HepG2 (cell line): ENCODE measurements around the gene RBM8A. TPM values are rescaled to one million over a fixed set of nuclear protein-coding genes. Genes with fewer than 3 reads are reported as not detected.
A peak's percentile ranks its signal among the peaks of the same experiment; 100 is the strongest.

Experiments
- AHDC1 ChIP-seq: sonication (generic); formaldehyde crosslinking; IDR thresholded peaks from 2 replicates; pipeline ENCODE4 v1.5.1; 2020; ENCODE audit warnings: mild to moderate bottlenecking, missing genetic modification reagents, borderline replicate concordance
- BHLHE40 ChIP-seq: IDR thresholded peaks from 2 replicates; pipeline ENCODE4 v1.6.1; 2011; ENCODE audit warnings: low read length, improper control_type of control experiment
- CCAR2 ChIP-seq: fragments of 200-400 bp; formaldehyde crosslinking; optimal IDR thresholded peaks from 2 replicates; pipeline ENCODE3; 2018; ENCODE audit warnings: low read depth, mild to moderate bottlenecking, low read length, moderate library complexity
- CHD4 ChIP-seq: fragments of 200-600 bp; sonication (generic); IDR thresholded peaks from 2 replicates; pipeline ENCODE4 v1.7.0; 2017; ENCODE audit warnings: mild to moderate bottlenecking, low read length, borderline replicate concordance
- DRAP1 ChIP-seq: IDR thresholded peaks from 2 replicates; pipeline ENCODE4 v1.6.1; 2016; ENCODE audit warnings: missing genetic modification reagents, missing compliant biosample characterization
- EED ChIP-seq: sonication (generic); formaldehyde crosslinking; IDR thresholded peaks from 2 replicates; pipeline ENCODE4 v1.5.0; 2020; ENCODE audit warnings: mild to moderate bottlenecking, missing genetic modification reagents
- FOXK1 ChIP-seq: sonication (generic); formaldehyde crosslinking; IDR thresholded peaks from 2 replicates; pipeline ENCODE4 v1.4.0; 2020; ENCODE audit warnings: low read depth, missing genetic modification reagents, borderline replicate concordance
- HCFC1 ChIP-seq: fragments of 150-350 bp; IDR thresholded peaks from 2 replicates; pipeline ENCODE4 v1.6.1; 2014; ENCODE audit warnings: low read depth, low read length
- MTA1 ChIP-seq: sonication (generic); formaldehyde crosslinking; IDR thresholded peaks from 2 replicates; pipeline ENCODE4 v1.4.0; 2020; ENCODE audit warnings: missing genetic modification reagents, mild to moderate bottlenecking, borderline replicate concordance
- NONO ChIP-seq, 2 experiments: fragments of 450-650 bp in 1 of 2; sonication (generic) in 1 of 2; formaldehyde crosslinking in 1 of 2; IDR thresholded peaks in 1 of 2; conservative IDR thresholded peaks in 1 of 2; 2 replicates each; pipeline versions ENCODE4 v1.6.1 to v1.8.0; 2017 to 2022; ENCODE audit warnings: mild to moderate bottlenecking in 1 of 2, missing genetic modification reagents in 1 of 2, moderate library complexity in 1 of 2
- RARA ChIP-seq: IDR thresholded peaks from 2 replicates; pipeline ENCODE4 v1.6.1; 2016; ENCODE audit warnings: missing genetic modification reagents, missing compliant biosample characterization
- YEATS2 ChIP-seq: sonication (generic); formaldehyde crosslinking; IDR thresholded peaks from 2 replicates; pipeline ENCODE4 v1.4.0; 2020; ENCODE audit warnings: missing genetic modification reagents, borderline replicate concordance
- ZBTB4 ChIP-seq: sonication (generic); formaldehyde crosslinking; IDR thresholded peaks from 2 replicates; pipeline ENCODE4 v1.4.0; 2020; ENCODE audit warnings: missing genetic modification reagents, mild to moderate bottlenecking, borderline replicate concordance
- ZNF225 ChIP-seq: sonication (generic); formaldehyde crosslinking; IDR thresholded peaks from 2 replicates; pipeline ENCODE4 v1.4.0; 2020; ENCODE audit warnings: mild to moderate bottlenecking, missing genetic modification reagents
- ZSCAN12 ChIP-seq: sonication (generic); formaldehyde crosslinking; IDR thresholded peaks from 2 replicates; pipeline ENCODE4 v1.9.0; 2021; ENCODE audit warnings: mild to moderate bottlenecking, missing genetic modification reagents
- polyA plus RNA-seq, 8 experiments: library from polyadenylated mRNA; depleted of rRNA in 3 of 8; stranded (reverse) in 7 of 8; unstranded in 1 of 8; fragments of >200 nt; fragmentation: Illumina TruSeq in 4 of 8; extraction: Trizol in 4 of 8; gene quantifications; 2 replicates each; pipeline versions ENCODE4 v1.2.1 to v1.2.3, GENCODE V29; 2011 to 2016; ENCODE audit warnings: low read depth in 4 of 8, missing spikeins in 1 of 8, mixed read lengths in 1 of 8; ENCODE audit not compliant: insufficient read depth in 1 of 8
- total RNA-seq, 5 experiments: library from RNA; depleted of rRNA; stranded (reverse); fragments of >200 nt; fragmentation: Illumina TruSeq; extraction: Trizol; gene quantifications; 2 replicates each; pipeline ENCODE4 v1.2.3, GENCODE V29; 2016; ENCODE audit warnings: low read depth in 1 of 5

RBM8A gene
- total and polyA plus RNA-seq, 2 of the 13 experiments (the other 11 are each of a cell fraction or from before 2014, with no cell fraction given), result 106 to 162 TPM

- TF ChIP-seq AHDC1 (CRISPR knock-in tag) (0 out of 2 replicates have a peak, but pooled peaks have one; percentile 30), ZNF225 (CRISPR knock-in tag) (peak; percentile 23; the same call in 1 of the 2 replicates), YEATS2 (CRISPR knock-in tag) (peak; percentile 71; the same call in 1 of the 2 replicates), EED (CRISPR knock-in tag) (no peak), CCAR2 (no peak), DRAP1 (CRISPR knock-in tag) (peak; percentile 12; the same call in 1 of the 2 replicates), MTA1 (peak; percentile 70), NONO (IDR thresholded peaks at IDR 0.05) (no peak), NONO (CRISPR knock-in tag; conservative IDR thresholded peaks at IDR 0.05) (peak; percentile 54; the same call in 1 of the 2 replicates), FOXK1 (CRISPR knock-in tag) (0 out of 2 replicates have a peak, but pooled peaks have one; percentile 25), HCFC1 (peak; percentile 36; the same call in 1 of the 2 replicates), RARA (no peak), ZSCAN12 (CRISPR knock-in tag) (peak; percentile 65; the same call in 1 of the 2 replicates), CHD4 (no peak), BHLHE40 (peak; percentile 9; the same call in 1 of the 2 replicates), ZBTB4 (no peak)
Observed at GRCh38 chr1:145918144-145918991, 8.9 kb downstream of the RBM8A start, which contains the start of gene PEX11B (continued).
